NCI-H187 treated with DMSO at 0.1 percent for 48 hours (cell line): Measurements from ENCODE around the gene CLEC16A.

ENCODE experiments used
- DNase-seq: peaks from one replicate; lab custom pipeline; 2025; lab: John Stamatoyannopoulos, UW

Gene CLEC16A

GRCh38 chr16:11180489-11180888 lies 236.1 kb downstream of the CLEC16A start:
- no peak for DNase-seq

GRCh38 chr16:11181242-11181898 lies 237.0 kb downstream of the CLEC16A start:
- no peak for DNase-seq

- DNase-seq: no peak
These were observed 237.5 kb downstream of the CLEC16A start for GRCh38 chr16:11181899-11182279.

GRCh38 chr16:11182411-11182810 lies 238.0 kb downstream of the CLEC16A start:
- no peak for DNase-seq

GRCh38 chr16:11183035-11183812 lies 238.9 kb downstream of the CLEC16A start:
- no peak for DNase-seq

GRCh38 chr16:11183951-11184350 lies 239.6 kb downstream of the CLEC16A start:
- DNase-seq: no peak

GRCh38 chr16:11187522-11188023 lies 243.2 kb downstream of the CLEC16A start:
- no peak for DNase-seq

- DNase-seq: no peak
These were observed 244.7 kb downstream of the CLEC16A start for GRCh38 chr16:11188801-11189740.

GRCh38 chr16:11190588-11191560 lies 246.5 kb downstream of the CLEC16A start:
- no peak for DNase-seq

GRCh38 chr16:11191665-11192064 lies 247.3 kb downstream of the CLEC16A start:
- DNase-seq: no peak

GRCh38 chr16:11193494-11193893 lies 249.1 kb downstream of the CLEC16A start:
- no peak for DNase-seq

- DNase-seq: no peak
These were observed 250.5 kb downstream of the CLEC16A start for GRCh38 chr16:11194913-11195312.

GRCh38 chr16:11196286-11196828 lies 252.0 kb downstream of the CLEC16A start:
- DNase-seq: no peak

- no peak for DNase-seq
These were observed 254.0 kb downstream of the CLEC16A start for GRCh38 chr16:11198375-11198774.

- DNase-seq: no peak
These were observed 254.5 kb downstream of the CLEC16A start for GRCh38 chr16:11198828-11199227.

- DNase-seq: no peak
These were observed 256.2 kb downstream of the CLEC16A start for GRCh38 chr16:11200592-11200991.

GRCh38 chr16:11201498-11202259 lies 257.3 kb downstream of the CLEC16A start:
- DNase-seq: no peak

GRCh38 chr16:11202260-11203091 lies 258.1 kb downstream of the CLEC16A start:
- no peak for DNase-seq

- DNase-seq: no peak
These were observed 258.8 kb downstream of the CLEC16A start for GRCh38 chr16:11203111-11203623.
